Liver (tissue), 9 donors: Measurements from ENCODE around the gene KCP. TPM values are rescaled to one million over a fixed set of nuclear protein-coding genes. Genes with fewer than 3 reads are reported as not detected.

Experiments used
- DNase-seq: peaks from one replicate; pipeline ENCODE4 v3.0.0-alpha.2; 2017; ENCODE audit warnings: low spot score
- H3K27ac ChIP-seq, 2 donors: one replicate each; pipeline ENCODE4 v1.7.0; 2013; ENCODE audit warnings: inconsistent platforms in 2 of 2, low read length in 2 of 2, control low read depth in 1 of 2, low read depth in 1 of 2, mild to moderate bottlenecking in 1 of 2
- H3K27me3 ChIP-seq, 4 donors: one replicate each; pipeline versions ENCODE4 v1.6.1 to v1.7.0; 2013; ENCODE audit warnings: low read length in 3 of 4, inconsistent platforms in 1 of 4, mild to moderate bottlenecking in 1 of 4, moderate library complexity in 1 of 4; ENCODE audit not compliant: control insufficient read depth in 4 of 4, insufficient read depth in 4 of 4
- H3K36me3 ChIP-seq, 4 donors: one replicate each; pipeline versions ENCODE4 v1.6.1 to v1.7.0; 2013; ENCODE audit warnings: low read length in 3 of 4, mild to moderate bottlenecking in 3 of 4, low read depth in 1 of 4, moderate library complexity in 1 of 4; ENCODE audit not compliant: control insufficient read depth in 4 of 4, insufficient read depth in 3 of 4
- H3K4me1 ChIP-seq, 4 donors: one replicate each; pipeline versions ENCODE4 v1.6.1 to v1.7.0; 2013; ENCODE audit warnings: low read length in 3 of 4, mild to moderate bottlenecking in 3 of 4, moderate library complexity in 1 of 4; ENCODE audit not compliant: control insufficient read depth in 4 of 4, insufficient read depth in 4 of 4
- H3K4me3 ChIP-seq, 3 donors: one replicate each; pipeline versions ENCODE4 v1.6.1 to v1.7.0; 2013; ENCODE audit warnings: low read length in 3 of 3, control low read depth in 1 of 3, low read depth in 1 of 3, mild to moderate bottlenecking in 1 of 3
- H3K9ac ChIP-seq, 2 donors: one replicate each; pipeline ENCODE4 v1.7.0; 2013; ENCODE audit warnings: low read length in 2 of 2, mild to moderate bottlenecking in 2 of 2, moderate library complexity in 2 of 2, control low read depth in 1 of 2, low read depth in 1 of 2
- H3K9me3 ChIP-seq, 4 donors: one replicate each; pipeline versions ENCODE4 v1.6.1 to v1.7.0; 2013; ENCODE audit warnings: low read length in 3 of 4; ENCODE audit not compliant: control insufficient read depth in 4 of 4
- ATF3 ChIP-seq: IDR thresholded peaks from 2 replicates; pipeline ENCODE4 v1.6.1; 2016; ENCODE audit warnings: antibody characterized with exemption
- CTCF ChIP-seq: fragments of 150-350 bp; IDR thresholded peaks from 2 replicates; pipeline ENCODE4 v1.5.1; 2017; ENCODE audit warnings: improper control_type of control experiment, low read depth, low read length; ENCODE audit not compliant: missing input control
- EGR1 ChIP-seq, 2 donors: IDR thresholded peaks; 2 replicates each; pipeline ENCODE4 v1.6.1; 2016 to 2018; ENCODE audit warnings: antibody characterized with exemption in 2 of 2, low read depth in 2 of 2
- FOXA1 ChIP-seq: IDR thresholded peaks from 2 replicates; pipeline ENCODE4 v1.6.1; 2016; ENCODE audit warnings: antibody characterized with exemption
- FOXA2 ChIP-seq: IDR thresholded peaks from 2 replicates; pipeline ENCODE4 v1.6.1; 2016; ENCODE audit warnings: antibody characterized with exemption
- GABPA ChIP-seq, 2 donors: IDR thresholded peaks in 1 of 2; conservative IDR thresholded peaks in 1 of 2; 2 replicates each; pipeline ENCODE4 v1.6.1; 2016; ENCODE audit warnings: antibody characterized with exemption in 2 of 2, mild to moderate bottlenecking in 1 of 2, moderate library complexity in 1 of 2
- HNF4A ChIP-seq, 2 donors: conservative IDR thresholded peaks; 2 replicates each; pipeline ENCODE4 v1.6.1; 2016; ENCODE audit warnings: antibody characterized with exemption in 2 of 2, mild to moderate bottlenecking in 2 of 2
- HNF4G ChIP-seq: IDR thresholded peaks from 2 replicates; pipeline ENCODE4 v1.6.1; 2016; ENCODE audit warnings: antibody characterized with exemption
- JUND ChIP-seq, 2 donors: IDR thresholded peaks; 2 replicates each; pipeline ENCODE4 v1.6.1; 2016; ENCODE audit warnings: antibody characterized with exemption in 2 of 2
- MAX ChIP-seq: IDR thresholded peaks from 2 replicates; pipeline ENCODE4 v1.6.1; 2016; ENCODE audit warnings: antibody characterized with exemption
- NR2F2 ChIP-seq: IDR thresholded peaks from 2 replicates; pipeline ENCODE4 v1.6.1; 2016; ENCODE audit warnings: antibody characterized with exemption
- RAD21 ChIP-seq, 2 donors: IDR thresholded peaks; 2 replicates each; pipeline ENCODE4 v1.6.1; 2016; ENCODE audit warnings: antibody characterized with exemption in 2 of 2, mild to moderate bottlenecking in 2 of 2
- REST ChIP-seq: IDR thresholded peaks from 2 replicates; pipeline ENCODE4 v1.6.1; 2016; ENCODE audit warnings: antibody characterized with exemption, mild to moderate bottlenecking
- RXRA ChIP-seq, 2 donors: IDR thresholded peaks; 2 replicates each; pipeline ENCODE4 v1.6.1; 2017 to 2018; ENCODE audit warnings: antibody characterized with exemption in 2 of 2, mild to moderate bottlenecking in 1 of 2
- SP1 ChIP-seq: IDR thresholded peaks from 2 replicates; pipeline ENCODE4 v1.6.1; 2018; ENCODE audit warnings: antibody characterized with exemption, mild to moderate bottlenecking
- TAF1 ChIP-seq: conservative IDR thresholded peaks from 2 replicates; pipeline ENCODE4 v1.6.1; 2016; ENCODE audit warnings: antibody characterized with exemption, mild to moderate bottlenecking
- WGBS: extraction: QIAGEN DNeasy Blood & Tissue Kit; methylation state at CpG from one replicate; pipeline ENCODE4 v1.1.7; 2013; 5-methylcytosine and 5-hydroxymethylcytosine counted together
- polyA plus RNA-seq, 2 donors: library from polyadenylated mRNA; stranded (reverse) in 1 of 2; unstranded in 1 of 2; fragments of 200-250 nt in 1 of 2; fragments of >200 nt in 1 of 2; fragmentation: Nextera tagmentation in 1 of 2; extraction: Ambion mirVana in 1 of 2; gene quantifications; one replicate each; pipeline versions ENCODE4 v1.2.1 to v1.2.3, GENCODE V29; 2013 to 2015
- total RNA-seq, 2 donors: library from RNA; depleted of rRNA; stranded (reverse); fragments of >200 nt; gene quantifications; one replicate each; pipeline ENCODE4 v1.2.3, GENCODE V29; 2014
- donor health status: healthy.
- donor health status: healthy.
- donor health status: healthy.
- donor health status: healthy.
- donor health status: healthy.

The KCP gene
- total and polyA plus RNA-seq, 4 donors, result 0.02 to 0.08 (median 0.05) TPM; not detected in 1

- no peaks in the 10 kb centered on the region for H3K9me3 ChIP-seq
- H3K27me3 ChIP-seq, result no peaks in the 10 kb centered on the region
- no peak overlapping the region for H3K9ac ChIP-seq
- no peak for TF ChIP-seq ATF3
- TF ChIP-seq RXRA (IDR thresholded peaks at IDR 0.05), result no peak
- TF ChIP-seq FOXA1, result no peak
- TF ChIP-seq RAD21 (IDR thresholded peaks at IDR 0.05), result no peak
- TF ChIP-seq NR2F2, result no peak
- TF ChIP-seq HNF4G, result no peak
- TF ChIP-seq TAF1, result no peak
- TF ChIP-seq EGR1 (IDR thresholded peaks at IDR 0.05; ENCODE audit: low read depth in 2 of 2), result no peak
- TF ChIP-seq GABPA (IDR thresholded peaks at IDR 0.05 in 1 of 2, conservative IDR thresholded peaks at IDR 0.05 in 1 of 2), result no peak
- no peak for TF ChIP-seq SP1
- no peak for TF ChIP-seq MAX
- no peak for TF ChIP-seq REST
- H3K4me1 ChIP-seq, result peaks cover 0 to 3% (median 1%) of the 10 kb centered on the region in 4 donors
- no peaks in the 10 kb centered on the region for H3K36me3 ChIP-seq
- H3K4me3 ChIP-seq, result no peak overlapping the region
- no peak for DNase-seq
- no peak overlapping the region for H3K27ac ChIP-seq
- WGBS, result 88% methylated on average over 23 of the region's 23 CpGs
Observed at GRCh38 chr7:128893251-128894100, 17.0 kb downstream of the KCP start.

GRCh38 chr7:128892521-128893250 is 17.8 kb downstream of the KCP start:
- Histone ChIP-seq H3K9ac (no peak overlapping the region), H3K4me1 (peaks cover 0 to 3% (median 1%) of the 10 kb centered on the region in 4 donors), H3K4me3 (no peak overlapping the region), H3K36me3 (no peaks in the 10 kb centered on the region), H3K27ac (no peak overlapping the region), H3K9me3 (no peaks in the 10 kb centered on the region), H3K27me3 (no peaks in the 10 kb centered on the region)
- no peak for DNase-seq
- WGBS, result 88% methylated on average over 13 of the region's 13 CpGs
- TF ChIP-seq MAX, result no peak
- TF ChIP-seq TAF1, result no peak
- TF ChIP-seq RAD21 (IDR thresholded peaks at IDR 0.05), result no peak
- TF ChIP-seq GABPA (IDR thresholded peaks at IDR 0.05 in 1 of 2, conservative IDR thresholded peaks at IDR 0.05 in 1 of 2), result no peak
- TF ChIP-seq FOXA1, result no peak
- no peak for TF ChIP-seq HNF4G
- no peak for TF ChIP-seq CTCF
- no peak for TF ChIP-seq RXRA (IDR thresholded peaks at IDR 0.05)
- no peak for TF ChIP-seq JUND (IDR thresholded peaks at IDR 0.05)
- no peak for TF ChIP-seq ATF3
- TF ChIP-seq FOXA2, result no peak
- no peak for TF ChIP-seq EGR1 (IDR thresholded peaks at IDR 0.05; ENCODE audit: low read depth in 2 of 2)
- TF ChIP-seq HNF4A (conservative IDR thresholded peaks at IDR 0.05), result no peak
- TF ChIP-seq NR2F2, result no peak
- TF ChIP-seq REST, result no peak
